ENCODE measurements around the gene GIGYF2.

DNA sequence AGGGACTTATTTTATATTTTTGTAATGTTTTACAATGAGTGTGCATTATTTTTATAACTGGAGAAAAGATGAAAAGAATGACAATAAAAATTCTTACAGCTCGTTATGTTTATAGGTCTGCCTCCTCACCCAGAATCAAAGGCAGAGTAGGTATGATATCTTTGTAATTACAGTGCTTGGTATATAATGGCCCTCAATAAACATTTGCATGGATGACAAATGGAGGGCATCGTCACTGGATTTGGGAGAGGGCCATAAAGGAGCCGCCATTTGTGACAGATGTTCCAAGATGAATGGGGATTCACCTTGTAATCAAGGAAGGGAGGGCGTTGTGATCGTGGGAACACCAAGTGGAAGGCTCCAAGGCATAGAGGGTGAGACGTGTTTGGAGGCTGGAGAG, 22.6 kb upstream of the GIGYF2 start:
- TF ChIP-seq, protein P1, sequence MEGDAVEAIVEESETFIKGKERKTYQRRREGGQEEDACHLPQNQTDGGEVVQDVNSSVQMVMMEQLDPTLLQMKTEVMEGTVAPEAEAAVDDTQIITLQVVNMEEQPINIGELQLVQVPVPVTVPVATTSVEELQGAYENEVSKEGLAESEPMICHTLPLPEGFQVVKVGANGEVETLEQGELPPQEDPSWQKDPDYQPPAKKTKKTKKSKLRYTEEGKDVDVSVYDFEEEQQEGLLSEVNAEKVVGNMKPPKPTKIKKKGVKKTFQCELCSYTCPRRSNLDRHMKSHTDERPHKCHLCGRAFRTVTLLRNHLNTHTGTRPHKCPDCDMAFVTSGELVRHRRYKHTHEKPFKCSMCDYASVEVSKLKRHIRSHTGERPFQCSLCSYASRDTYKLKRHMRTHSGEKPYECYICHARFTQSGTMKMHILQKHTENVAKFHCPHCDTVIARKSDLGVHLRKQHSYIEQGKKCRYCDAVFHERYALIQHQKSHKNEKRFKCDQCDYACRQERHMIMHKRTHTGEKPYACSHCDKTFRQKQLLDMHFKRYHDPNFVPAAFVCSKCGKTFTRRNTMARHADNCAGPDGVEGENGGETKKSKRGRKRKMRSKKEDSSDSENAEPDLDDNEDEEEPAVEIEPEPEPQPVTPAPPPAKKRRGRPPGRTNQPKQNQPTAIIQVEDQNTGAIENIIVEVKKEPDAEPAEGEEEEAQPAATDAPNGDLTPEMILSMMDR (IDR thresholded peaks at IDR 0.05) = no peak
- TF ChIP-seq POLR2A (IDR thresholded peaks at IDR 0.05) = no peak
- no peak for TF ChIP-seq EP300 (IDR thresholded peaks at IDR 0.05)
